Ascending aorta (tissue), 2 donors: ENCODE measurements around the gene SMARCD1. TPM values are rescaled to one million over a fixed set of nuclear protein-coding genes. Genes with fewer than 3 reads are reported as not detected.
A peak's percentile ranks its signal among the peaks of the same experiment; 100 is the strongest.

Experiments
- DNase-seq, 2 donors: peaks; one replicate each; pipeline ENCODE4 v3.0.0-alpha.2; 2019; ENCODE audit warnings: low spot score in 2 of 2
- H3K27ac ChIP-seq, 2 donors: fragments of 200-600 bp; sonication (generic); one replicate each; pipeline ENCODE4 v1.5.1; 2016 to 2017; ENCODE audit warnings: mild to moderate bottlenecking in 1 of 2
- H3K27me3 ChIP-seq: fragments of 200-600 bp; sonication (generic); one replicate; pipeline ENCODE4 v1.5.1; 2017
- H3K36me3 ChIP-seq, 2 donors: fragments of 200-600 bp; sonication (generic); one replicate each; pipeline ENCODE4 v1.5.1; 2016
- H3K4me1 ChIP-seq, 2 donors: fragments of 200-600 bp; sonication (generic); one replicate each; pipeline ENCODE4 v1.5.1; 2016 to 2017; ENCODE audit warnings: mild to moderate bottlenecking in 1 of 2
- H3K4me3 ChIP-seq, 2 donors: fragments of 200-600 bp; sonication (generic); one replicate each; pipeline ENCODE4 v1.5.1; 2016 to 2017; ENCODE audit warnings: mild to moderate bottlenecking in 1 of 2
- H3K9me3 ChIP-seq, 2 donors: fragments of 200-600 bp; sonication (generic); one replicate each; pipeline ENCODE4 v1.5.1; 2016
- CTCF ChIP-seq, 3 experiments: fragments of 200-600 bp in 2 of 3; fragments of 450-650 bp in 1 of 3; sonication (generic) in 2 of 3; IDR thresholded peaks; one replicate each; pipeline ENCODE4 v1.5.1; 2016 to 2019; ENCODE audit warnings: antibody characterized with exemption in 3 of 3, mild to moderate bottlenecking in 1 of 3, moderate library complexity in 1 of 3
- intact Hi-C: fragments of 100-400 bp; cut with DNase I; formaldehyde crosslinking; loops from one replicate; pipeline ENCODE4 v1.15.1; 2023
- total RNA-seq: library from RNA; depleted of rRNA; stranded (reverse); fragments of >200 nt; gene quantifications from one replicate; pipeline ENCODE4 v1.1.0, GENCODE V29; 2016

The SMARCD1 gene
- total RNA-seq, 1 donor from 2014 or later: 277 TPM

- peaks cover 24 to 35% of the 10 kb centered on the region in 2 donors for H3K36me3 ChIP-seq
- peak overlapping the region in 1 of 2 donors; percentile 5 for H3K27ac ChIP-seq
- DNase-seq: no peak
- intact Hi-C loops: no loop called here
- H3K9me3 ChIP-seq: no peaks in the 10 kb centered on the region
- no peaks in the 10 kb centered on the region for H3K27me3 ChIP-seq
- H3K4me3 ChIP-seq: no peak overlapping the region
- peaks cover 6% of the 10 kb centered on the region in 2 donors for H3K4me1 ChIP-seq
- no peak for TF ChIP-seq CTCF (IDR thresholded peaks at IDR 0.05)
Measured at GRCh38 chr12:50102646-50103309, 17.6 kb downstream of the SMARCD1 start.

GRCh38 chr12:50103351-50103750 lies 18.2 kb downstream of the SMARCD1 start:
- no peak for DNase-seq
- no peak overlapping the region for H3K4me3 ChIP-seq
- no peaks in the 10 kb centered on the region for H3K9me3 ChIP-seq
- H3K4me1 ChIP-seq: peaks cover 6% of the 10 kb centered on the region in 2 donors
- no peak overlapping the region for H3K27ac ChIP-seq
- TF ChIP-seq CTCF (IDR thresholded peaks at IDR 0.05): no peak
- H3K27me3 ChIP-seq: no peaks in the 10 kb centered on the region
- intact Hi-C loops: no loop called here
- H3K36me3 ChIP-seq: peaks cover 19 to 29% of the 10 kb centered on the region in 2 donors

GRCh38 chr12:50103767-50104321 lies 18.7 kb downstream of the SMARCD1 start, which contains the start of gene GPD1:
GPD1 (plus strand) TSS chr12:50104008; CDS start chr12:50104051, 43 bp downstream.
- H3K4me3 ChIP-seq: no peak within 1 kb of the TSS
- peak in 1 of 2 donors; percentile 74 for DNase-seq
- peak in 1 of 3 experiments; percentile 5 for TF ChIP-seq CTCF (IDR thresholded peaks at IDR 0.05)

GRCh38 chr12:50104417-50105366 lies 19.6 kb downstream of the SMARCD1 start:
- Histone ChIP-seq H3K27me3 (no peaks in the 10 kb centered on the region), H3K27ac (no peak overlapping the region), H3K4me1 (peaks cover 12% of the 10 kb centered on the region in 2 donors), H3K4me3 (no peak overlapping the region), H3K36me3 (peaks cover 5 to 16% of the 10 kb centered on the region in 2 donors), H3K9me3 (no peaks in the 10 kb centered on the region)
- intact Hi-C loops: no loop called here
- DNase-seq: no peak
- no peak for TF ChIP-seq CTCF (IDR thresholded peaks at IDR 0.05)

More at GRCh38 chr12:50103767-50104321, 18.7 kb downstream of the SMARCD1 start, which contains the start of gene GPD1:
- H3K9me3 ChIP-seq: no peaks in the 10 kb centered on the region
- intact Hi-C loops: no loop called here
- H3K27me3 ChIP-seq: no peaks in the 10 kb centered on the region
- peak within 1 kb of the TSS in 1 of 2 donors; percentile 5 for H3K27ac ChIP-seq
- H3K36me3 ChIP-seq: peaks cover 14 to 24% of the 10 kb centered on the region in 2 donors
- H3K4me1 ChIP-seq: peaks cover 6% of the 10 kb centered on the region in 2 donors

- Histone ChIP-seq H3K36me3 (peaks cover 0 to 4% of the 10 kb centered on the region in 2 donors), H3K4me3 (no peak overlapping the region), H3K9me3 (no peaks in the 10 kb centered on the region), H3K27ac (no peak overlapping the region), H3K4me1 (peaks cover 20 to 24% of the 10 kb centered on the region in 2 donors), H3K27me3 (no peaks in the 10 kb centered on the region)
- no peak for DNase-seq
- intact Hi-C loops: no loop called here
- no peak for TF ChIP-seq CTCF (IDR thresholded peaks at IDR 0.05)
Measured at GRCh38 chr12:50105913-50106450, 20.8 kb downstream of the SMARCD1 start.
